GOT3 (cell line): Measurements from ENCODE around the gene ZNF319.
"Not testable (repeated sequence)": the region's sequence is repeated elsewhere in the genome, so short reads cannot be mapped to it uniquely, and the experiment has no call there.

Experiments used
- DNase-seq: peaks from one replicate; lab custom pipeline; 2025; ENCODE audit warnings: mixed read lengths; lab: John Stamatoyannopoulos, UW

The ZNF319 gene

GRCh38 chr16:57996406-57997175, 3.9 kb downstream of the ZNF319 start:
- DNase-seq, result no peak

GRCh38 chr16:57995721-57996405, 4.6 kb downstream of the ZNF319 start:
- DNase-seq, result no peak

- DNase-seq, result no peak
Observed at GRCh38 chr16:57994778-57995177, 5.7 kb downstream of the ZNF319 start.

GRCh38 chr16:57994361-57994760, 6.1 kb downstream of the ZNF319 start:
- DNase-seq, result no peak

GRCh38 chr16:57993897-57994296, 6.6 kb downstream of the ZNF319 start:
- DNase-seq, result no peak

- DNase-seq, result no peak
Observed at GRCh38 chr16:57993438-57993837, 7.0 kb downstream of the ZNF319 start.

- no peak for DNase-seq
Observed at GRCh38 chr16:57992084-57992483, 8.4 kb downstream of the ZNF319 start.

- no peak for DNase-seq
Observed at GRCh38 chr16:57991551-57992059, 8.9 kb downstream of the ZNF319 start.

GRCh38 chr16:57988929-57989328, 11.5 kb downstream of the ZNF319 start:
- no peak for DNase-seq

GRCh38 chr16:57987441-57988177, 12.9 kb downstream of the ZNF319 start:
- DNase-seq, result no peak

- no peak for DNase-seq
Observed at GRCh38 chr16:57986196-57986595, 14.3 kb downstream of the ZNF319 start.

GRCh38 chr16:57985204-57986181, 15.0 kb downstream of the ZNF319 start:
- no peak for DNase-seq

GRCh38 chr16:57984443-57985203, 15.8 kb downstream of the ZNF319 start:
- DNase-seq, result no peak

GRCh38 chr16:57982385-57982784, 18.1 kb downstream of the ZNF319 start:
- no peak for DNase-seq

GRCh38 chr16:57981636-57982035, 18.8 kb downstream of the ZNF319 start:
- DNase-seq, result no peak

- no peak for DNase-seq
Observed at GRCh38 chr16:57979006-57979585, 21.4 kb downstream of the ZNF319 start.

- not testable (repeated sequence) for DNase-seq
Observed at GRCh38 chr16:57978070-57978465, 22.4 kb downstream of the ZNF319 start.

- no peak for DNase-seq
Observed at GRCh38 chr16:57977418-57978069, 22.9 kb downstream of the ZNF319 start.

- no peak for DNase-seq
Observed at GRCh38 chr16:57976331-57976796, 24.1 kb downstream of the ZNF319 start.

- no peak for DNase-seq
Observed at GRCh38 chr16:57972306-57972705, 28.2 kb downstream of the ZNF319 start.
